GM15510 (cell line): ENCODE data around the gene P2RX3.

Experiments
- POLR2A ChIP-seq: IDR thresholded peaks from 3 replicates; pipeline ENCODE4 v1.6.1; 2011; ENCODE audit warnings: borderline replicate concordance; ENCODE audit not compliant: insufficient read length; ENCODE audit errors: extremely low read depth

The P2RX3 gene

GRCh38 chr11:57353446-57353845 is 15.3 kb downstream of the P2RX3 start:
- no peak for TF ChIP-seq POLR2A

GRCh38 chr11:57353852-57354251 is 15.7 kb downstream of the P2RX3 start:
- no peak for TF ChIP-seq POLR2A

- no peak for TF ChIP-seq POLR2A
Observed at GRCh38 chr11:57354699-57355098, 16.5 kb downstream of the P2RX3 start.

GRCh38 chr11:57356268-57356667 is 18.1 kb downstream of the P2RX3 start:
- TF ChIP-seq POLR2A = no peak

- no peak for TF ChIP-seq POLR2A
Observed at GRCh38 chr11:57357310-57357709, 19.2 kb downstream of the P2RX3 start.

- TF ChIP-seq POLR2A = no peak
Observed at GRCh38 chr11:57357856-57358255, 19.7 kb downstream of the P2RX3 start.

- TF ChIP-seq POLR2A = no peak
Observed at GRCh38 chr11:57358543-57358961, 20.4 kb downstream of the P2RX3 start.

- no peak for TF ChIP-seq POLR2A
Observed at GRCh38 chr11:57358991-57359390, 20.8 kb downstream of the P2RX3 start.

- TF ChIP-seq POLR2A = no peak
Observed at GRCh38 chr11:57359396-57359795, 21.2 kb downstream of the P2RX3 start.

GRCh38 chr11:57359896-57360690 is 21.9 kb downstream of the P2RX3 start:
- TF ChIP-seq POLR2A = no peak

- no peak for TF ChIP-seq POLR2A
Observed at GRCh38 chr11:57360991-57361390, 22.8 kb downstream of the P2RX3 start.

GRCh38 chr11:57361926-57362325 is 23.8 kb downstream of the P2RX3 start:
- TF ChIP-seq POLR2A = no peak

- no peak for TF ChIP-seq POLR2A
Observed at GRCh38 chr11:57363131-57364080, 25.3 kb downstream of the P2RX3 start.

GRCh38 chr11:57364851-57365660 is 26.9 kb downstream of the P2RX3 start:
- TF ChIP-seq POLR2A = no peak
